Stomach (tissue), 9 donors: Measurements from ENCODE around the gene SLC38A9. TPM values are rescaled to one million over a fixed set of nuclear protein-coding genes. Genes with fewer than 3 reads are reported as not detected.

Source experiments
- DNase-seq, 2 donors: peaks; one replicate each; pipeline versions ENCODE4 v3.0.0 to v3.0.0-alpha.2; 2013 to 2019
- H3K27ac ChIP-seq, 5 donors: fragments of 200-600 bp in 4 of 5; sonication (generic) in 4 of 5; one replicate each; pipeline ENCODE4 v1.5.1; 2013 to 2019; ENCODE audit warnings: mild to moderate bottlenecking in 1 of 5, moderate library complexity in 1 of 5
- H3K27me3 ChIP-seq, 3 donors: fragments of 200-600 bp; sonication (generic); one replicate each; pipeline ENCODE4 v1.5.1; 2017 to 2019; ENCODE audit warnings: mixed run types in 1 of 3
- H3K36me3 ChIP-seq, 4 donors: fragments of 200-600 bp; sonication (generic); 1 replicate in 3 of 4; 2 replicates in 1 of 4; pipeline ENCODE4 v1.5.1; 2016 to 2019
- H3K4me1 ChIP-seq, 4 donors: fragments of 200-600 bp; sonication (generic); one replicate each; pipeline ENCODE4 v1.5.1; 2016 to 2019
- H3K4me3 ChIP-seq, 4 donors: fragments of 200-600 bp; sonication (generic) in 3 of 4; one replicate each; pipeline ENCODE4 v1.5.1; 2016 to 2019; ENCODE audit warnings: mild to moderate bottlenecking in 1 of 4
- H3K9me3 ChIP-seq, 4 donors: fragments of 200-600 bp; sonication (generic); one replicate each; pipeline ENCODE4 v1.5.1; 2016 to 2019
- EP300 ChIP-seq: sonication (generic); formaldehyde crosslinking; IDR thresholded peaks from one replicate; pipeline ENCODE4 v1.6.1; 2017; ENCODE audit warnings: antibody characterized with exemption
- POLR2A ChIP-seq, 4 donors: fragments of 450-650 bp; IDR thresholded peaks; one replicate each; pipeline ENCODE4 v1.6.1; 2016; ENCODE audit warnings: antibody characterized with exemption in 4 of 4, control low read depth in 2 of 4, mild to moderate bottlenecking in 1 of 4, moderate library complexity in 1 of 4
- POLR2AphosphoS5 ChIP-seq, 3 donors: sonication (generic); formaldehyde crosslinking; IDR thresholded peaks; one replicate each; pipeline ENCODE4 v1.6.1; 2016; ENCODE audit warnings: antibody characterized with exemption in 3 of 3
- WGBS, 5 donors: extraction: QIAGEN DNeasy Blood & Tissue Kit in 3 of 5; methylation state at CpG; one replicate each; pipeline versions ENCODE4 v1.1.5 to v1.1.7; 2013 to 2018; 5-methylcytosine and 5-hydroxymethylcytosine counted together
- intact Hi-C: fragments of 100-400 bp; cut with DNase I; formaldehyde crosslinking; loops from one replicate; pipeline ENCODE4 v1.15.1; 2023; ENCODE audit warnings: low total_unique reads
- polyA plus RNA-seq, 3 donors: library from polyadenylated mRNA; stranded (reverse); fragments of 200-250 nt; gene quantifications; one replicate each; pipeline ENCODE4 v1.2.3, GENCODE V29; 2013
- total RNA-seq, 5 donors: library from RNA; depleted of rRNA; stranded (reverse); fragments of >200 nt; gene quantifications; one replicate each; pipeline versions ENCODE4 v1.1.0 to v1.2.3, GENCODE V29; 2014 to 2016
- TF ChIP-seq, protein P1 (sequence below), 7 experiments: fragments of 450-650 bp in 4 of 7; fragments of 200-600 bp in 3 of 7; sonication (generic) in 3 of 7; IDR thresholded peaks; one replicate each; pipeline ENCODE4 v1.5.1; 2016 to 2019; ENCODE audit warnings: antibody characterized with exemption in 7 of 7, control low read depth in 2 of 7, mild to moderate bottlenecking in 1 of 7
- donor health status: healthy with polysubstance abuse.
- donor health status: Bipolar disorder and iron deficiency.
- donor health status: healthy.

Gene SLC38A9
- total and polyA plus RNA-seq, 8 donors: 3.7 to 120 (median 8.6) TPM

DNA sequence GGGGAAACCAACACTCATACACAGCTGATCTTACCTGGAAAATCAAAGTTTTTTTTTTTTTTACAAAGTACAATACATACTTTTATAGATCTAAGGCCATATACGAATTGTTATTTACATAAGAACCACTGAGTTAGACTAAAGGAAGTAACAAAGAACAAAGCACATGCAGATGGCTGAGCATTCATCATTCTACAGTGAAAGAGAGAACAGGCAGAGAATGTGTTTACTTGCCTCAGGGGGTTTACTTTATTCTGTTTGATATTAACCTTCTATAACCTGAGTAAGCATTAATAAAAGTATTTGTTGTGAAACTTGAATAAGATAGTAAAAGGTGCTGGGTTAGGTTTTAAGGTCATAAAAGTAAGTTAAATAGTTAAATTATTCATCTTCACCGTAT lies 54.7 kb downstream of the SLC38A9 start:
- no peak for DNase-seq
- H3K27me3 ChIP-seq: no peaks in the 10 kb centered on the region
- H3K9me3 ChIP-seq: no peaks in the 10 kb centered on the region
- intact Hi-C loops: no loop called here
- H3K4me1 ChIP-seq: no peaks in the 10 kb centered on the region
- H3K4me3 ChIP-seq: no peak overlapping the region
- no peak for TF ChIP-seq EP300
- TF ChIP-seq, protein P1, sequence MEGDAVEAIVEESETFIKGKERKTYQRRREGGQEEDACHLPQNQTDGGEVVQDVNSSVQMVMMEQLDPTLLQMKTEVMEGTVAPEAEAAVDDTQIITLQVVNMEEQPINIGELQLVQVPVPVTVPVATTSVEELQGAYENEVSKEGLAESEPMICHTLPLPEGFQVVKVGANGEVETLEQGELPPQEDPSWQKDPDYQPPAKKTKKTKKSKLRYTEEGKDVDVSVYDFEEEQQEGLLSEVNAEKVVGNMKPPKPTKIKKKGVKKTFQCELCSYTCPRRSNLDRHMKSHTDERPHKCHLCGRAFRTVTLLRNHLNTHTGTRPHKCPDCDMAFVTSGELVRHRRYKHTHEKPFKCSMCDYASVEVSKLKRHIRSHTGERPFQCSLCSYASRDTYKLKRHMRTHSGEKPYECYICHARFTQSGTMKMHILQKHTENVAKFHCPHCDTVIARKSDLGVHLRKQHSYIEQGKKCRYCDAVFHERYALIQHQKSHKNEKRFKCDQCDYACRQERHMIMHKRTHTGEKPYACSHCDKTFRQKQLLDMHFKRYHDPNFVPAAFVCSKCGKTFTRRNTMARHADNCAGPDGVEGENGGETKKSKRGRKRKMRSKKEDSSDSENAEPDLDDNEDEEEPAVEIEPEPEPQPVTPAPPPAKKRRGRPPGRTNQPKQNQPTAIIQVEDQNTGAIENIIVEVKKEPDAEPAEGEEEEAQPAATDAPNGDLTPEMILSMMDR (IDR thresholded peaks at IDR 0.05): no peak
- no peak overlapping the region for H3K27ac ChIP-seq
- H3K36me3 ChIP-seq: peaks cover 0 to 20% (median 14%) of the 10 kb centered on the region in 4 donors
- WGBS, 5 donors: 38 to 46% (median 39%) methylated on average over 2 of the region's 2 CpGs

DNA sequence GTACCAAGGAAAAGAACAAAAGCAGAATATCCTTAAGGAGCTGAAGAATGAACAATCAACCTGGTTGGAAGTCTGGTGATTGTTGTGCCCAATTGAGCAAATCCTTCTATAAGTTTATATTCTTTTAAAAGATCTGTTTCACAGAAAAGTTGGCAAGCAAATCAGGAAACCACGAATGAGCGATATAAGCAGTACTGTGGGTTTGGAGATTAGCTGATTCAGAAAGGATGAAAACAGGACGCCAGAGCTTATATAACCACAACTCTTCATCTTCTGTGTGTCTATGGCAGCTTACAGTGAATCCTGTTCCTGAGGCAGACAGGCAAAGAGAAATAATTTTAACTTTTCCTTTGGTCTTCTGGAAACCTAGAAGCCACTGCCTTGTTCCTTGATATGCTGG lies 61.7 kb downstream of the SLC38A9 start:
- peaks cover 3 to 18% (median 7%) of the 10 kb centered on the region in 4 donors for H3K4me1 ChIP-seq
- peaks cover 0 to 25% (median 10%) of the 10 kb centered on the region in 4 donors for H3K36me3 ChIP-seq
- intact Hi-C loops: no loop called here
- H3K27me3 ChIP-seq: no peaks in the 10 kb centered on the region
- H3K27ac ChIP-seq: peak overlapping the region in 1 of 5 donors; percentile 36
- no peaks in the 10 kb centered on the region for H3K9me3 ChIP-seq
- no peak overlapping the region for H3K4me3 ChIP-seq
- no peak for TF ChIP-seq POLR2A (IDR thresholded peaks at IDR 0.05)
- TF ChIP-seq POLR2AphosphoS5 (IDR thresholded peaks at IDR 0.05): no peak
- no peak for TF ChIP-seq EP300
- TF ChIP-seq, protein P1 (IDR thresholded peaks at IDR 0.05): no peak
- WGBS, 5 donors: 7 to 19% (median 13%) methylated on average over 3 of the region's 3 CpGs
- DNase-seq: peak in 1 of 2 donors; percentile 34

DNA sequence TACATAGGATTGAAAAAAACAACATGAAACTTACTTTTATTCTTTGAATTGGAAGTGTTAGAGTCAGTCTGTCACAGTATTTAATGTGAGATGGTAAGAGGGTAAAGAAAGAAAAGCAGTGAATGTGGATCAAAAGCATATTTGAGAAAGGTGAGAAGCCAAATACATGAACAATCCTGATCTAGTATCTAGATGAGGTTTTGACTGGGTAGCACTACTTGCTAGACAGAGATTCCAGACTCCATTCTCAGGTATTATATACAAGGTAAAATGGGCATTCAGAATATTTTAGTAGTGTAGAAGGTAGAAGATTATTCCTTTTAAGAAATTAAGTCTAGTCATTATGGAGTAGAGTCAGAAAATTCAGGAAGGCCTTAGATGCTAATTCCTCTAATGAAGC lies 62.2 kb downstream of the SLC38A9 start:
- Histone ChIP-seq H3K27me3 (no peaks in the 10 kb centered on the region), H3K27ac (no peak overlapping the region), H3K9me3 (no peaks in the 10 kb centered on the region), H3K4me1 (peaks cover 3 to 22% (median 7%) of the 10 kb centered on the region in 4 donors), H3K36me3 (peaks cover 0 to 29% (median 11%) of the 10 kb centered on the region in 4 donors), H3K4me3 (no peak overlapping the region)
- TF ChIP-seq POLR2A (IDR thresholded peaks at IDR 0.05) (no peak), EP300 (no peak), POLR2AphosphoS5 (IDR thresholded peaks at IDR 0.05) (no peak)
- TF ChIP-seq, protein P1 (IDR thresholded peaks at IDR 0.05): no peak
- intact Hi-C loops: no loop called here
- DNase-seq: no peak

DNA sequence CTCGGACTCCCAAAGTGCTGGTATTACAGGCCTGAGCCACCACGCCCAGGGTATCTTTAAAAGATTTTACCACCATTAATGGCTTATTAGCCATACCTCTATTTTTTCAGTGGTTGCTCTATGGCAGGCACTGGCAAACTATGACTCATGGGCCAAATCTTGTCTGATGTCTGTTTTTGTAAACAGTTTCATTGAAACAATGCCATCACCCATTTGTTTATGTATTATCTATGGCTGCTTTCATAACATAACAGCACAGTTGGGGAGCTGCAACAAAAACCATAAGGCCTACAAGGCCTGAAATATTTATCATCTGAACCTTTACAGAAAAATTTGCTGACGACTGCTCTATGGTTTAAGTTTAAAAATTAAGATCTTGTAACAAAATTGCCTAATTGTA lies 66.8 kb downstream of the SLC38A9 start:
- peaks cover 3 to 17% (median 8%) of the 10 kb centered on the region in 4 donors for H3K4me1 ChIP-seq
- TF ChIP-seq POLR2AphosphoS5 (IDR thresholded peaks at IDR 0.05) (peak in 1 of 3 donors; percentile 29), EP300 (no peak)
- intact Hi-C loops: no loop called here
- no peaks in the 10 kb centered on the region for H3K27me3 ChIP-seq
- H3K9me3 ChIP-seq: no peaks in the 10 kb centered on the region
- DNase-seq: no peak
- 85 to 93% (median 91%) methylated on average over 3 of the region's 3 CpGs for WGBS, 5 donors
- peaks cover 0 to 6% (median 5%) of the 10 kb centered on the region in 4 donors for H3K36me3 ChIP-seq
- H3K27ac ChIP-seq: no peak overlapping the region
- no peak overlapping the region for H3K4me3 ChIP-seq

DNA sequence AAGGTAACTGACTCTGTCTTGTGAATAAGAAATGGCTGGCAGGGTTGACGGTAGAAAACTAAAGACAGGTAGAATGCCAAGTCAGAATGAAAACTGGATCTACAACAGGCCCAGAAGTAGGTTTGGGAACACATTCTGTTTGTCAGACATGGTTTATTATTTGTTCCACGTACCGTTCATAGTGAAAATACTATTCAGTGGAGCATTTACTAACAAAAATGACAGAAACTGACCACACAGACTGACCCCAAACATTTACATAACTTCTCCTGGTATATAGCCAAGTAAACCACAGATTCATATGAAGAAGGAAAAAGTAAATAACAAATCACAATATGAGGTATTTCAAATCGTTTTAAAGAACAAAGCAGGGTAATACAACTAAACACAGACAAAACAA lies 73.7 kb downstream of the SLC38A9 start:
- Histone ChIP-seq H3K27me3 (no peaks in the 10 kb centered on the region), H3K9me3 (no peaks in the 10 kb centered on the region), H3K36me3 (no peaks in the 10 kb centered on the region), H3K4me3 (no peak overlapping the region), H3K4me1 (peaks cover 30 to 65% (median 49%) of the 10 kb centered on the region in 4 donors), H3K27ac (peak overlapping the region in 3 of 5 donors; percentile 47 to 71 (median 56))
- no peak for DNase-seq
- 22 to 45% (median 28%) methylated on average over 4 of the region's 4 CpGs for WGBS, 5 donors
- intact Hi-C loops: no loop called here
- no peak for TF ChIP-seq EP300
- no peak for TF ChIP-seq POLR2A (IDR thresholded peaks at IDR 0.05)
- no peak for TF ChIP-seq POLR2AphosphoS5 (IDR thresholded peaks at IDR 0.05)
- TF ChIP-seq, protein P1 (IDR thresholded peaks at IDR 0.05): no peak
